Activated naive CD8-positive, alpha-beta T cell treated with anti-CD3 and anti-CD28 coated beads, Interleukin-2, amount 50 U/mL, for 16 hours (primary cell): ENCODE data around the gene CEP72.
"Not testable (repeated sequence)": the region's sequence is repeated elsewhere in the genome, so short reads cannot be mapped to it uniquely, and the experiment has no call there.

Experiments used
- DNase-seq: peaks from one replicate; pipeline ENCODE4 v3.0.0-alpha.2; 2020; ENCODE audit warnings: low read depth, low spot score

CEP72 gene

DNA sequence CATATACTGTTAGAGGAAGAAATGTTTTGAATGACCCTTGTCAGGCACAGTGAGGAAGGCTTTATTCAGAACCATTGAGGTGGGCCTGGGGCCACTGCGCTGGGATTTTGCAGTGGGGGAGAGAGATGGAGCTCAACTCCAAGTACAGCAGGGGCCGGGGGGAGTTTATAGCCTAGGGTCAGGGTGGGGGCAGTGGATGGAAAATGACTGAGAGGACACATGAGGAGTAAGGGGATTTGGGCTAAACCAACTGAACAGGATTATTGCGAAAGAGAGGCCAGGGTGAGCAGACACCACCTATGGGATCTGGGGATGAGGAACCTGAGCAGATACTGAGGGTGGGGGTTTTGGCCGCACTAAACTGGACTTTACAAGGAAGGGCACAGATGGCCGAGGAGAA is 6.3 kb downstream of the CEP72 start:
- no peak for DNase-seq

DNA sequence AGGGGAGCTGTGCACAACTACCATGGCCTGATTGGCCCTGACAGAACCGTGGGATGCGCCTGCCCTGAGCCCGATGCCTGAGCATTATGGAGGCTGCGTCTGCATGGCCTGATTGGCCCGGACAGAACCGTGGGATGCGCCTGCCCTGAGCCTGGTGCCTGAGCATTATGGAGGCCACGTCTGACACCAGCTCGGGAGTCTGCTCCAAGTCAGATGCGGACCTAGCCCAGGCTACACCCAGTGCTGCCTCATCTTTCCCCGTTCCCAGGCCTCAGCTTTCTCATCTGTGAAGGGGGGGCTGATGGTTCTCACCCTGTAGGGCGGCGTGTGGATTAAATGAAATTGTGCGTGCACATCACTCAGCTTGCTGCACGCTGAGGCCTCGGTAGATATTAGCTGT is 7.3 kb downstream of the CEP72 start:
- no peak for DNase-seq

DNA sequence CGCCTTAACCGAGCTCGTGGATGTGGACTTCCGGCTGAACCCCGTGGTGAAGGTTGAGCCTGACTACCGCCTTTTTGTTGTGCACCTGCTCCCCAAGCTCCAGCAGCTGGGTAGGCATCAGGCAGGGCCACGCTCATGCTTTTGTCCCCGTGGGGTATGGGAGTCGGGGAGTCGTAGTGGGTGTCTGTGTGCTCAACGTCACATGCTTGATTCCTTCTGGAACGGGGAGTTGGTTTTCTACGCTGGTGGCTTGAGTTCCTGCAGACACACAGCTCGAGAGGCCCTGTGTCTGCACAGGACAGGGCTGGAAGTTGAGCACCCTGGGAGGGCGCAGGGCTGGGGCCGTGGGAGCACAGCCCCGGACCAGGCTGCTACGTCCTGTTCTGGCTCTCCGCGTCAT is 8.0 kb downstream of the CEP72 start:
- no peak for DNase-seq

DNA sequence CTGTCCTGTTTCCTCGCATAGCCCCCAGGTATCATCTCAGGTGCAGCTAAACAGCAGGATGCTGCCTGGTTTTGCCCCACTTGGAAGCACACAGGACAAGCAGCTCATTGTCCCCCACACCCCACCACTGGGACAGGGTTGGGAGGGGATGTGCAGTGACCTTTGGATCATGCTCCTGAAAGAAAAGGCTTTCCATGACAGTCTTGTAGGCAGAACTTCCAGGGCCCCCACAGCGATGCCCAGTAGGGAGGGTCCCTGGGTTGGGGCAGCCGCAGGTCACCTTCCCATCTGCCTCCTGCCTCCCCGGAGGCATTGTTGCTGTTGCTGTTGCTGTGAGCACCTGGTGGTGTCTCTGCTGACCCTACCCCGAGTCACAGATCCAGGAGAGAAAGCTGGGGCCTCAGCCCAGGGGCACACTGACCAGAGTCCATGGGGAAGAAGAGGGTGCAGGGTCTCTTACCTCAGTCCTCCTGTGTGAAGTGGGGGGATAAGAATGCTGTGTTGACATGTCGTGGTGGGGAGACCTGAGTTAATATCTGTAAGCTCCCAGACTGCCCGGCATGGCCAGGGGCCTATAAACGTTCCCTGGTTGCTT is 8.5 kb downstream of the CEP72 start:
- DNase-seq = no peak

DNA sequence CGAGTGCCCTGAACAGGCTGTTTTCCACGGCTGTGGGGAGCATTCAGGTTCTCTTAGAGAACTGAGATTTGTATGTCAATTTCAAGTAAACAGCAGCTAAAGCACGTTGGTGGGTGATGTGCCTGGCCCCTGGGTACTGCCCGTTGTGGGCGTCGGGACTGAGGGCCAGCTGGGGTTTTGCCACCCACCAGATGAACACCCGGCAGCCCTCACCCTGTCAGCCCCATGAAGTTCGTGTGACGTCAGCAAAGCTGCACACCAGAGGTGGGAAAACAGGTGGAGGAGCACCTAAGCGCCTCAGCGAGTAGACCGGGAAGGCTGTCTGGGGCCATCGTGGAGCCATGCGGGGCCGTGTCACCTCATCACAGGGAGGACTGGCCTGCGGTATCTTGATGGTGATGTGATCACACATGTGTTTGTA is 9.2 kb downstream of the CEP72 start:
- DNase-seq = no peak

DNA sequence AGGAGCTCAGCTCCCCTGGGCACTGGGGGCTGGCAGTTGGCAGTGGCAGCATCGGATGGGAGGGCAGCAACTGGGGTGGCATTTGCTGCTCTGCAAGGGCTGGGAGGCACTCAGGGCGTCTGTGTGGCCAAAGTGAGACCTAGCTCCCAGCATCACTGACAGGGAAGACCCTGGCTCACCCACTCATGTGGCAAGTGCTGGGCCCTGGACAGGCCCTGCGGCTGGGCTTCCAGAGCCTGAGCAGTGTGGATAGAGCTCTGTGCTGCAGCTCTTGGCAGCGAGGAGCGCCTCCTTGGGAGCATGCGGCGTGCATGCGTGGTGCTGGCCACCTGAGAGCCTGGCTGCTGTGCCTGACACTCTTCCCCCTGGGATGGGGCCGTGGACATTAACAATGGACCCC is 10.2 kb downstream of the CEP72 start:
- DNase-seq = no peak

DNA sequence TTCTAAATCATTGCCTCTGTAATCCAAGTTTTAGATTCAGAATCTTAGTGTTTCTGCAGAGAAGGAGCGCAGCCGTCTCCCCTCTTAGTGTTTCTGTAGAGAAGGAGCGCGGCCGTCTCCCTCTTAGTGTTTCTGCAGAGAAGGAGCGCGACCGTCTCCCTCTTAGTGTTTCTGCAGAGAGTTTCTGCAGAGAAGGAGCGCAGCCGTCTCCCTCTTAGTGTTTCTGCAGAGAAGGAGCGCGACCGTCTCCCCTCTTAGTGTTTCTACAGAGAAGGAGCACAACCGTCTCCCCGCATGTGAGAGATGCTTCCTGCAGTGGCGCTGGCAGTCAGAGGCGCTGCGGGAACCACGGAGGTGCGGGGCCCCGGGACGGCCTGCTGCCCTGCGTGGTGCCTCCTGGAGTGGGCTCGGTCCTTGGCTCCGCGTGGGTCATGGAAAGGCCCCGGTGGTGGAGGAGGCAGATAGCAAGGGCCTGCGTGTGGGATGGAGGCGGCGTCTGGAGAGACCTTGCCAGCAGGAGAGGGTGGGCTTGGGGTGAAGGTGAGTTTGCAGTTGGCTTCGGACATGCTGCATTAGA is 10.9 kb downstream of the CEP72 start:
- no peak for DNase-seq

DNA sequence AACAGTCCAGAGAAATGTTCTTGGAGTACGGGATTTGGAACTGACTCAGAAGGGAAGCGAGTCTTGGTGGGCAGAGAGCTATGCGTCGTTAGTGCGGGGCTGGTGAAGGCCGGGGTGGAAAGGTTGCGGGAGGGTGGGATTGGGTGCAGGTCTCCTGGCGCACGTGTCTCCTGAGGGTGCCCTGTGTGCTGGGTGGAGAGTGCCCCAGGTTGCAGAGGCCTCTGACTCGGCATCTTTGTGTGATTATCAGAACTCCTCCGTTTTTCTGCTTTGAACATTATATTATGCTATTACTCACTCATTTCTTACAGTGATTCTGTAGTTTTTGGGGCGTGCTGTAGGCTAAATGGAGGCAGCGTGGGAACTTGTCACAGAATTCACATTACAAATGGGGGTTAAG is 11.4 kb downstream of the CEP72 start:
- DNase-seq = no peak

DNA sequence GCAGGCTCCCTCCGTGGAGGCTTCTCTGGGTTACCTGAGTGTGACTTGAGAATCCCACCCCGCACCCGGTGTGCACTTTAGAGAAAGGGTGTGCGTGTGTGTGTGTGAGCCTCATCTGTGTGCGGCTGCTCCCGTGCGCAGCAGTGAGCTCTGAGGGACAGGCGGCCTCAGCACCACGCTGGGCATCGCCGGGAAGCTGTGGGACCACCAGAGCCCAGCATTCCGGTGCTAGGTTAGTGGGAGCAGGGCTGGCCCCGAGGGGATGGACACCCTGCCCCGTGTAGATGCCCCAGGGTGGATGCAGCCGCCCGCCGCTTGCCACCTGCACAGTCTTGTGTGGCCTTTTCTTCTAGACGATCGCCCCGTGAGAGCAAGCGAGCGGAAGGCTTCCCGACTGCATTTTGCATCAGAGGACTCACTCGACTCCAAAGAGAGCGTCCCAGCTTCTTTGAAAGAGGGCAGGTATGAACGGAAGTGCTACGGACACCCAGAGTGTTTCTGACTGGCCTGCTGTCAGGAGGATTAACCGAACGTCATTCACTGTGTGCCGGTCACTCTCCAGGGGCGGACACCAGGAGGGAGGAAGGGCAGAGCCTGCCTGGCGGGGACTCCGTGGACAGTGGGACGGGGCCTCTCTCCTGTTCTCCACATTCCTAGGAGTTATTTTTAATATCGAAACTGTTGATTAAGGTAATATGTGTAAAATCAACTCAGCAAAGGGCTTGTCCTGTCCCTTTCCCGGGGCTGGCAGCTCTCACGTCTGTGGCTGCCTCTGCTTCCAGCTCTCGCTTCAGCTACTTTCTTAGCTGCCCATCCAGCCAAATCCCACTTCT is 12.2 kb downstream of the CEP72 start:
- no peak for DNase-seq

DNA sequence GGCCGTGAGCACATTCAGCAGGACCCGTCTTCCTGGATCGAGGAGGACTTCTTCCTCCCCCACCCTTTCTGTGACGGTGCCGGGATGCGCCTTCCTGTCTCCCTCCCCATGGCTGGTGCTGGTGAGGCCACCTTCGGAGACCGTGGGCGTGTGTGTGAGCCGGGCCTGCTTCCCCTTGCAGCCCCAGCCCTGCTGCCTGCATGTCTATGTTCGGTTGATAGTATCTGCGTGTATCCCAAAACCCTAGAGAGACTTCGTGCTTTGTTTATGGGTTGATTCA is 12.8 kb downstream of the CEP72 start:
- no peak for DNase-seq

DNA sequence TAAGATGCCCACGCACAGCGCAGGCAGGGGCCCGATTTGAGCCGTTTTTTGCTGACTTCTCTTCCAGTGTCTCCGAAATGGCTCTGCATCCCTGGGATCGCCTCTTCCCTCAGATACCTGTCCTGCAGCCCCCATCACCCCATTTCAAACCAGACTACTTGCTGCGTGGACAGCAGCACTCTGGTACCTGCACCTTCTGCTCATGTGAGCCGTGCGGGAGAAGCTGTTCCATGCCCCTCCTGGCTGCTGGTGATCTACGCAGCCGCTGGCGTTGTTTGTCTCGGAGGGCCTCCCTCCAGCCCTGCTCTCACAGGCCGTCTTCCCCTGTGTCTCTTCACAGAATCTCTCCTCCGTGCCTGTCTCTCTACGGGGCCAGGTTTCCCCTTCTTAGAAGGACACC is 13.4 kb downstream of the CEP72 start:
- DNase-seq = no peak

DNA sequence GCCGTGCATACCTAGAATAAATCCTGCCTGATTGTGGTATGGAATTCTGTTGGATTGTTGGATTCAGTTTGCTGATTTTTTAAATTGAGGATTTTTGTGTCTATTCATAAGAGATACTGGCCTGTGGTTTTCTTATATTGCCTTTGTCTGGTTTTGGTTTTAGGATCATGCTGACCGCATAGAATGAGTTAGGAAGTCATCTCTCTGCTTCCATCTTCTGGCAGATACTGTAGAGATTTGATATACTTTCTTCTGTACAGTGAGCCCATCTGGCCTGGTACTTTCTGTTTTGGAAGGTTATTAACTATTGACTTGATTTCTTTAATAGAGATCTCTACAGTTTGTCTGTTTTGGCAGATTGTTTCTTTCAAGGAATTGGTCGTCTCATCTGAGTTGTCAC is 14.7 kb downstream of the CEP72 start:
- DNase-seq = no peak

DNA sequence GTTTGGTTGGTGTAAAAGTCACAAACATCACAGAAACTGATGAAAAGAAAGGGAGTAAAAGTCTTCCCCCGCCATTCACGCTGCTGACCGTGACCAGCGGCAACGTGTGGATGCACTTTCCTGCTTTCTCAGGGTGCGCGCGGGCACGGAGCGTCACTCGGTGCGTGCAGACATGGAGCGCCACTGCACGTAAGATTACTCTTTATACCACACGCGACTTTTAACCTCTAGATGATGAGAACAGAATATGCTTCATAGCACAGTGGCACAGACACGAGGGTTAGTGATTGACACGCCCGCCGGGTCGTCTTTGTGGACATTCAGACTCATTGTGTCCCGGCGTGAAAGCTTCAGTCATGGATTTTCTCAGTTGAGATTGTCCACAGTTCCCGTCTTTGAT is 15.7 kb downstream of the CEP72 start:
- DNase-seq = no peak

DNA sequence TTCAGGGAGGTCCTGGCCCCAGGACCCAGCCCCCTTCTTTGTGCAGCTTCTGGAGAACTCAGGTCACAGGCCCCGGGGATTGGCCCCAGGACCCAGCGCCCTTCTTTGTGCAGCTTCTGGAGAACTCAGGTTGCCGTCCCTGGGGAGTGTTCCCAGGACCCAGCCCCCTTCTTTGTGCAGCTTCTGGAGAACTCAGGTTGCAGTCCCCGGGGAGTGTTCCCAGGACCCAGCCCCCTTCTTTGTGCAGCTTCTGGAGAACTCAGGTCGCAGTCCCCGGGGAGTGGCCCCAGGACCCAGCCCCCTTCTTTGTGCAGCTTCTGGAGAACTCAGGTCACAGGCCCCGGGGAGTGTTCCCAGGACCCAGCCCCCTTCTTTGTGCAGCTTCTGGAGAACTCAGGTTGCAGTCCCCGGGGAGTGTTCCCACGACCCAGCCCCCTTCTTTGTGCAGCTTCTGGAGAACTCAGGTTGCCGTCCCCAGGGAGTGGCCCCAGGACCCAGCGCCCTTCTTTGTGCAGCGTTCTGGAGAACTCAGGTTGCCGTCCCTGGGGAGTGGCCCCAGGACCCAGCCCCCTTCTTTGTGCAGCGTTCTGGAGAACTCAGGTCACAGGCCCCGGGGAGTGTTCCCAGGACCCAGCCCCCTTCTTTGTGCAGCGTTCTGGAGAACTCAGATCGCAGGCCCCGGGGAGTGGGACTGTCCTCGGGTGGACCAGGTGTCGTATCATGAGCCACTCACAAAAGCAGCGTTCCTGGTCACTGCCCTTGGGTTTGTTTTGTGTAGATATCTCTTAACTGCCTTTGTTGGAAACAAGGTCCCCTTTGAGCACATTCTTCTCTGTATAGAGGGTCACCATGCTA is 16.4 kb downstream of the CEP72 start:
- not testable (repeated sequence) for DNase-seq

DNA sequence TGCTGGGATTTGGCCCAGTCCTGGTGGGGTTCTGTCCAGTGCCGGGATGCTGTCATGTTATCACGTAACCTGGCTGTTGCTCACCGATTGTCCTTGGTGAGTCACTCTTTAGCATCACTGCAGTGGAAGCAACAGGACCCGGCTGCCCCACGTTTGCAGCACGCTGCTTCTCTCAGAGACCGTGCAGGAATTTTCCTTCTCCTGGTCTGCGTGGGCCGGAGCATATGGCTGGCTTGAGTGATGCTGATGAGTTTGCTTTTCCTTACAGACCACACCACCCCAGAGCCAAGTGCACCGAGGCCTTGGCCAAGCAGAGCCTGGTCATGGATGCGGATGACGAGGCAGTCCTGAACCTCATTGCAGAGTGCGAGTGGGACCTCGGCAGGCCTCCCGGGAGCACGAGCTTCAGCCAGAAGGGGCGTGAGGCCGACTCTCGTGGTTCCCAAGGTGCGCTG is 21.4 kb downstream of the CEP72 start:
- no peak for DNase-seq

DNA sequence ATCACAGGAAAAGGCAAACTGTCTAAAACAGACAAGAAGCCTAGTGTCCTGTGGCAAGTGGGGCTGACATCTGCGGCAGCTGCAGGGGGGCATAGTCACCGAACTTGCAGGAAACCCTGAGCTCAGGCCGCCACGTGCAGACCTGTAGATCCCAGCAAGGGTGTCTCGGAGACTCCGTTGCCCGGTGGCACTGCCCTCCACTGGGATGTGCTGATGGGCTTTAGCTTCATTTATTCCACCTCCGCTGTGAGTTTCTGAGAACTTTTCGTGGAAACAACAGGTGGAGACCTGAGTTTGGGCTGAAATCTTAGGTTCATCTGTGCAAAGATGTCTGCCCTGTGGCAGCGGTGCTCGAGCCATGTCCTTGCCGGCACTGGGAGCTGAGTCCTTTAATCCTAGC is 22.1 kb downstream of the CEP72 start:
- no peak for DNase-seq

DNA sequence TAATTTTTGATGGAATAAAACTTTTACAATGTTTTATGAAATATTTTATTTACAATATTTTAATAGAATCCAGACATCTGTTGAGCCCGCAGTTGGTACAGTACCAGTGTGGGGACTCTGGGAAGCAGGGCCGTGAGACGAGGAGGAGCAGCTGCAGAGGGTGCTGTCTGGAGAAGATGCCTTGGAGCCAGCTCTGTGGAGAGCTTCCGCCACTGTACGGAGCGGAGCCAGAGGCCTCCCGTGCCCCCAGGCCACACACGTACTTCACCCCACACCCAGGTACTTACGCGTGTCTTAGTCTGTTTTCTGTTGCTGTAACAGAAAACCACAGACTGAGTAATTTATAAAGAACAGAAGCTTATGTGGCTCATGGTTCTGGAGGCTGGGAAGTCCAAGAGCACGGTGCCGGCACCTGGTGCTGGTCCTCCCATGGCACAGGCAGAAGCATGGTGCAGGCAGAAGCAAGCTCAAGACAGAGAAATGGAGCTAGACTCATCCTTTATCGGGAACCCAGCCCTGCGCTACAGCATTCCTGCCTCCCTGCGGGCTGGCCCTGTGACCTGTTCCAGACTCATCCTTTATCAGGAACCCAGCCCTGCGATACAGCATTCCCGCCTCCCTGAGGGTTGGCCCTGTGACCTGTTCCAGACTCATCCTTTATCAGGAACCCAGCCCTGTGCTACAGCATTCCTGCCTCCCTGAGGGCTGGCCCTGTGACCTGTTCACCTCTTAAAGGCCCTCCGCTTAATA is 23.3 kb downstream of the CEP72 start:
- DNase-seq = no peak

DNA sequence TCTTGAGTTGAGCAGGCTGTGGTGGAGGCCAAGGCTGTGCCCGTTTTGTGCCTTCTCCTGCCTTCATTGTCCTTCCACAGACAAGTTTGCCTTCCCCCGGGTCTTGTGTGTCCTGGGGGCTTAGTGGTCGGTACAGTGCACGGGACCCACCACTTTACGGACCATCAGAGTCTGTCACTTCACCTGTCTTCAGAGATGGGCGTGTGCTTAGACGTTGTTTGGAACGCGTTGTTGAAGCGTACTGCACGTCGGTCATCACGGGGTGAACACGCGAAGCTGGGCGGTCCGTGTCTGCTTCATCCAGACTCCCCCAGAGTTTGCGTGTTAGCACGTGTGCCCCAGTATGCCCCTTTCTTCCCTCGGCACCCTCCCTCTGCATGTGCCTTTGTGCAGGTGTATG is 24.8 kb downstream of the CEP72 start:
- DNase-seq = no peak

DNA sequence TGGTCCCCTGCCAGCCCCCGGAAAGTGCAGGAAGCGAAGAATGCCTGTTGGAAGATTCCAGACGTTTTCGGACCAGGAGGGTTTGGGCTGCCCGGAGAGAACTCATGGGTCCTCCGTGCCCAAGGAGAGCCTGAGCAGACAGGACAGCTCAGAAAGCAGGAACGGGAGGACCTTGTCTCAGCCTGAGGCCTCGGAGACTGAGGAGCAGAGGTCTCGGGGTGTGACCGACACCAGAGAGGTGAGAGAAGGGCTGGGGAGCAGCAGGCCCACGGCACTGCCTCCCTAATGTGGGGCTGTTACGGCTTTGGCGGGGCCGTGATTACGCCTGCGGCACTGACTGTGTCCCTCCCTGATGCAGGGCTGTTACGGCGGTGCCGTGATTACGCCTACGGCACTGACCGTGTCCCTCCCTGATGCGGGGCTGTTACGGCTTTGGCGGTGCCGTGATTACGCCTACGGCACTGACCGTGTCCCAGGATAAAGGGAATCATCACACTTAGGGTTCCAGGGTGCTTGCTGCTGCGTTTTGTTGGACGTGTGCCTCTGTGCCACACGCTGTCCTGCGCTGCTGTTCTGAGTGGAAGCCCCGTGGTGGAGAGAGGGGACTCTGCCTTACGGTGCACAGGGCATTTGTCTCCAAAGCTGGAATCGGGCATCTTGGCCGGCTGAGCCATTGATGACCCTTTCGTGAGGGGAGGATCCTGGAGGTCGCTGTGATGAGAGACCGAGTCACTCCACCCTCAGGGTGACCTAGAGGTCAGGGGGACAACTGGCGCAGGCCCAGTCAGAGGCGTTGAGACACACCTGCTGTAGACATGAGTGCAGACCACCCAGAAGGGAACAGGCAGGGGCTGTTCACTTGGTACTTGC is 25.7 kb downstream of the CEP72 start:
- no peak for DNase-seq

DNA sequence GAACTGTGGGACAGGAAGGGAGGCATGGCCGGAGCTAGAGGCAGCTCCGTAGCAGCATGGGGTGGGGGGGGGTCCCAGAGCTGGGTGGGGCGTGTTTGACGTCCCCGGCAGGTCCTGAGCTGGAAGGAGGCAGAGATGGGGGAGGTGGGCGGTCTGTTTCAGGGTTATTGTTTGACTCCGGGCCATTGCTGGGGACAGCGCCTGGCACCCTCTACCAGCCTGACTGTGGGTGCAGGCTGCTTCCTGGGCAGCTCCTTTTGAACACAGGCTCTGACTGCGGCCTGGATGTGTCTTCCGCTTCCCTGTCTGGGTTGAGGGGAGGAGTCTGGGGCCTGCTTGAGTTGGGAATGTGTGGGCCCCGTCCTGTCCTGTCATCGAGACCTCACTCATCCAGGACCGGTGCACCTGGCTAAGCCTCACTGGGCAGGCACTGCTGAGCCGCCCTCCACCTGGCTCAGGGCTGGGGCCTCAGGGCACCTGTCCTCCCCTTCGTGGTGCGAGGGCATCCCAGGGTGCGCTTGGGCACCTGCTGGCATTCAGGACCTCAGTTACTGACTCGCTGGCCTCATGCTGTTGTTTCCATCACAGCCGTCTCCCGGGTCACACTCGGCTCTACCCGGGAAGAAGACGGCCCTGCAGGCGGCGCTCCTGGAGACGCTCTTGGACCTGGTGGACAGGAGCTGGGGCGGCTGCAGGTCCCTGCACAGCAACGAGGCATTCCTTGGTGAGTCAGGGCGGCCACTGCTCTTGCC is 26.5 kb downstream of the CEP72 start:
- no peak for DNase-seq
